HEK293T (cell line): Measurements from ENCODE around the gene MKX.

ENCODE experiments used
- CTCF ChIA-PET: fragments of 350-600 bp; formaldehyde crosslinking; extraction: SDS; loops from one replicate; lab custom pipeline; 2021; ENCODE audit warnings: antibody characterized with exemption, inconsistent platforms; lab: Yijun Ruan, JAX
- POLR2A ChIA-PET: fragments of 350-600 bp; formaldehyde crosslinking; extraction: SDS; loops from one replicate; lab custom pipeline; 2020; ENCODE audit warnings: antibody characterized with exemption, inconsistent platforms; lab: Yijun Ruan, JAX
- DNase-seq: peaks from one replicate; pipeline ENCODE4 v3.0.0; 2012; ENCODE audit warnings: mixed read lengths; ENCODE audit errors: extremely low spot score
- ARNT ChIP-seq: fragments of 450-650 bp; IDR thresholded peaks from 2 replicates; pipeline ENCODE4 v1.6.1; 2017; ENCODE audit warnings: mild to moderate bottlenecking
- BHLHE40 ChIP-seq: fragments of 450-650 bp; IDR thresholded peaks from 2 replicates; pipeline ENCODE4 v1.6.1; 2016; ENCODE audit warnings: mild to moderate bottlenecking, moderate library complexity, borderline replicate concordance
- CTBP1 ChIP-seq: fragments of 450-650 bp; IDR thresholded peaks from 2 replicates; pipeline ENCODE4 v1.6.1; 2016; ENCODE audit warnings: borderline replicate concordance
- ELF4 ChIP-seq: fragments of 450-650 bp; IDR thresholded peaks from 2 replicates; pipeline ENCODE4 v1.6.1; 2017; ENCODE audit warnings: antibody characterized with exemption
- FOXA1 ChIP-seq: fragments of 450-650 bp; IDR thresholded peaks from 2 replicates; pipeline ENCODE4 v1.6.1; 2016; ENCODE audit warnings: mild to moderate bottlenecking
- FOXK2 ChIP-seq: fragments of 450-650 bp; IDR thresholded peaks from 2 replicates; pipeline ENCODE4 v1.6.1; 2016; ENCODE audit warnings: mild to moderate bottlenecking
- FOXM1 ChIP-seq: fragments of 450-650 bp; IDR thresholded peaks from 2 replicates; pipeline ENCODE4 v1.6.1; 2017; ENCODE audit warnings: mild to moderate bottlenecking, borderline replicate concordance
- HDGF ChIP-seq: fragments of 450-650 bp; IDR thresholded peaks from 2 replicates; pipeline ENCODE4 v1.6.1; 2017; ENCODE audit warnings: antibody characterized with exemption, borderline replicate concordance
- L3MBTL2 ChIP-seq: fragments of 450-650 bp; conservative IDR thresholded peaks from 2 replicates; pipeline ENCODE4 v1.6.1; 2016; ENCODE audit warnings: mild to moderate bottlenecking
- LEF1 ChIP-seq: fragments of 450-650 bp; IDR thresholded peaks from 2 replicates; pipeline ENCODE4 v1.6.1; 2017; ENCODE audit warnings: mild to moderate bottlenecking, borderline replicate concordance
- NFRKB ChIP-seq: fragments of 450-650 bp; IDR thresholded peaks from 2 replicates; pipeline ENCODE4 v1.6.1; 2016; ENCODE audit warnings: mild to moderate bottlenecking, moderate library complexity
- PKNOX1 ChIP-seq: fragments of 450-650 bp; IDR thresholded peaks from 2 replicates; pipeline ENCODE4 v1.6.1; 2016
- SP1 ChIP-seq: fragments of 450-650 bp; IDR thresholded peaks from 2 replicates; pipeline ENCODE4 v1.6.1; 2017
- SUZ12 ChIP-seq: fragments of 450-650 bp; IDR thresholded peaks from 2 replicates; pipeline ENCODE4 v1.6.1; 2016; ENCODE audit warnings: mild to moderate bottlenecking
- TARDBP ChIP-seq: fragments of 450-650 bp; IDR thresholded peaks from 2 replicates; pipeline ENCODE4 v1.6.1; 2016
- ZNF384 ChIP-seq: fragments of 450-650 bp; IDR thresholded peaks from 2 replicates; pipeline ENCODE4 v1.6.1; 2016

MKX gene

GRCh38 chr10:27747096-27747451 lies 1.5 kb upstream of the MKX start:
- POLR2A ChIA-PET, result no interaction called here
- CTCF ChIA-PET, result no interaction called here

DNA sequence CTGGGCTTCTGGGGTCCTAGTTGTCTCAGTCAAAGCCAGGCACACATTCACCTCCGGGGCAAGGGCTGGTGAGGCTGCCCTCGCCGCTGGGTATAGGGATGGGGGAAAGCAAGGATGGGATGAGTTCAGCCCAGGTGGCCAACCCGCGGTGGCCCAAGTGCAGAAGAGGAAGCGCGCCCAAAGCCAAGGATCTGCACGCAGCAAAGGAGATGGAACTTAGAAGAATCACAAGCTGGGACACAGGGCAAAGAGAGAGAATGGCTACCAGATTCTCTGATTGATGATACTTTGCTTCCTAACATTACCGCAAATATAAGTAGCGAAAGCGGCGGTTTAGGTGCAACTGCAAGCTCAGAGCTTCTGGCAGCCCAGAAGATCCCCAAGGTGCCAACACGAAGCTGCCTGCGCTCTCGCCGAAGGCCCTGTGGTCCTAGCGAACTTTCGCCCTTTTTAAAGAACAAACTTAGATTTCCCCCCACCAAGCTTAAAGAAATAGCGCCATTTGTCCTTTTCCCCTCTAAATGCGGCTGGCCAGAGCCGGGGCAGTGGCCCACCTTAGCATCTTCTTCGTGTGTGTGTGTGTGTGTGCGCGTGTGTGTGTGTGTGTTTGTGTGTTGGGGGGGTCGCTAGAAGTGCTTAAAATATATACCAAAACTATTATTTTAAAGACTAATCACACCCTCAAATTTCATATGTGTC lies 927 bp upstream of the MKX start:
- TF ChIP-seq BHLHE40, result no peak
- no peak for TF ChIP-seq HDGF
- TF ChIP-seq ZNF384, result no peak
- no peak for TF ChIP-seq SP1
- no peak for TF ChIP-seq L3MBTL2
- no peak for TF ChIP-seq FOXA1
- no peak for TF ChIP-seq SUZ12
- no peak for TF ChIP-seq LEF1
- no peak for TF ChIP-seq PKNOX1
- ChIA-PET CTCF (interaction anchor here (0.6 kb wide), 1 partner anchor 78 kb away, joined by 3 read pairs; no protein-coding TSS in a partner anchor), POLR2A (interaction anchor here (1.2 kb wide), 1 partner anchor 47 kb away, joined by 3 read pairs; no protein-coding TSS in a partner anchor)
- no peak for DNase-seq

More at GRCh38 chr10:27747096-27747451, 1.5 kb upstream of the MKX start:
- DNase-seq, result no peak
- no peak for TF ChIP-seq LEF1
- no peak for TF ChIP-seq BHLHE40

DNA sequence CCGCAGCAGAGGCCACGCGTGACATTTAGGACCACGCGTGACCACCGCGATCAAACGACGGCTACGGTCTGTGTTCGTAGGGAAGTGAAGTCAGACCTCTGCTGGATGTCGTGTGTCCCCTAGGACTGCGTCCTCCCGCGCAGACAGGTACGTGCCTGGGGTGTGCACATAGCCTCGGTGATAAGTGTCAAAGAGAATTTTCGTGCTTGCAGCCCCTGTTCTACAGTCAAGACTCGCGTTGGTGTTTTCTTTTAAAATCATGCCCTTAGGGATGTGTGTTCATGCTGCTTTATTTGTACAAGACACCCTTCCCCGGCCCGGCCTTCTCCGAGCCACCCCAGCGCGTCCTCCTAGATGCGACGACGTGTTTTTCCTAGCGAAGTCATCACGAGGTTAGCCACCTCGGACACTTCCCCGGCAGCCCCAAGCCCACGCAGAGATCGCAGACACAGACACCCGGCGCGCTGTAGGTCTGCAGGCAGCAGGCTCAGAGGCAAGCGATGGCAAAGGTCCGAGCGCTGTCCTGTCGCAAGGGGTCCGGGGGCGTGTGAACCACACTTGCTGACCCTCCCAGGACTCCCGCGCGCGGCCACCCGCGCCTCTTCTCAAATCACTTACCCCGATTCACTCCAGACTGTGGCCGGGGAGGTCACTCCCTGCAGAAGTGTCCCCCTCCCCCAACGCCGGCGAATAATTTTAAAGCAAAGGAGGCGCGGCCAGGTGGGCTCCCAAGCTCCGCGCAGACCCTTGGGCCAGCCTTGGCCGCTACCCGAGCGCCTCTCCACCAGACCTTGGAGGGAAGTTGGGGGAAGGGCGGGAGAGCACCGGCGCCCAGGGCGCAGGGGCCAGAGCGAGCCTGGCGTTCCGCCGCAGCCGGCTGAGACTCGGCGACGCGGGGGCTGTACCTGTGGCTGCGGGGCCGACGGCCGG lies 552 bp downstream of the MKX start:
- ChIA-PET CTCF (no interaction called here), POLR2A (no interaction called here)
- TF ChIP-seq TARDBP, result 0 out of 2 replicates have a peak, but pooled peaks have one; percentile 87
- TF ChIP-seq PKNOX1, result no peak
- TF ChIP-seq L3MBTL2, result peak; percentile 74
- no peak for DNase-seq

DNA sequence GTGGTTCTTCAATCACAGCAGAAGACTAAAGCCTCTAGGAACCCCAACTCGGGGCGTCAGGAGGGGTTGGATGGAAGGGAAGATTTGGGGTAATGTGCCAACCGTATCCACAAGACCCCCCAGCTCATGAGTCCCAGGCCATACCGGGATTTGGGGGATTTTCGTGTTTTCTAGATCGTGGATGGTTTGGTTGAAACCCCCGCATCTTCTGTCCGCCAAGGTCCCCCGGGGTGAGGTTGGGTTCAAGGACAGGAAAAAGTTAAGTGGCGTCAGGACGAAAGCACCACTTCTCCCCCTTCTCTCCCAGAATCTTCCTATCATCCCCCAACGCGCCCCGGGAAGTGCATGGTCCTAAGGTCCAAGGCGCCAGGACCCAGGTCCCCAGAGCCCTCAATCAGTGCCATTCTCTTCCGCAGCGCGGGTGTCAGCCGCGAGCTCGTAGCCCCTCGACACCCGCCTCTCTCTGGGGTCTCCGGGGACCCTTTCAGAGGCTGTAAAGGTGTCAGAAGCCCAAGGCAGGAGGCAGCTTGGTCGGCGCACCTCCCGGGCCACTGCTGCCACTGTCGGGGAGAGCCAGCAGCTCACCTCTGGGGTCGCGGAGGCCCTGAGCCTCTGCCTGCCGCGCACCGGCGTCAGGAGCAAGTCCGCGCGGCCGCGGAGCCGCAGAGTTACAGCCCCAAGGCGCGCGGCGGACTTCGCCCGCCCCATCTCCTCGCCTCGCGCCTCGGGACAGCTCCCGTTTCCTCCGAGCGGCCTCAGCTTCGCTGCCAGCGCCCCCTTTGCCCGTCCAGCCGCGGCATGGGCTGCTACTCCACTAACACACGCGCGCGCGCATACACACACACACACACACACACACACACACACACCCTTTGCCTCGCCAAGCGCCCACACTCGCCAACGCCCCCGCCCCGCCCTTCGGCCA lies 1.5 kb downstream of the MKX start:
- CTCF ChIA-PET, result no interaction called here
- no peak for DNase-seq
- POLR2A ChIA-PET, result no interaction called here
- TF ChIP-seq ZNF384 (no peak), CTBP1 (no peak), SP1 (no peak), NFRKB (no peak), ELF4 (no peak), ARNT (no peak), SUZ12 (no peak), LEF1 (no peak), TARDBP (no peak; the same call in 1 of the 2 replicates), HDGF (no peak), FOXA1 (no peak)

- ChIA-PET POLR2A (no interaction called here), CTCF (no interaction called here)
- no peak for DNase-seq
- TF ChIP-seq TARDBP (no peak), CTBP1 (no peak), FOXM1 (no peak), ARNT (no peak), LEF1 (no peak), SUZ12 (no peak), BHLHE40 (no peak), SP1 (no peak), ELF4 (no peak), FOXK2 (no peak), FOXA1 (no peak)
Measured at GRCh38 chr10:27743012-27743876, 2.4 kb downstream of the MKX start.
